ENCODE measurements around the gene AFG1L. TPM values are rescaled to one million over a fixed set of nuclear protein-coding genes. Genes with fewer than 3 reads are reported as not detected.

Gene AFG1L
- total and polyA plus RNA-seq, 7 experiments from 2014 or later: 3.5 to 9.2 (median 6.5) TPM

DNA sequence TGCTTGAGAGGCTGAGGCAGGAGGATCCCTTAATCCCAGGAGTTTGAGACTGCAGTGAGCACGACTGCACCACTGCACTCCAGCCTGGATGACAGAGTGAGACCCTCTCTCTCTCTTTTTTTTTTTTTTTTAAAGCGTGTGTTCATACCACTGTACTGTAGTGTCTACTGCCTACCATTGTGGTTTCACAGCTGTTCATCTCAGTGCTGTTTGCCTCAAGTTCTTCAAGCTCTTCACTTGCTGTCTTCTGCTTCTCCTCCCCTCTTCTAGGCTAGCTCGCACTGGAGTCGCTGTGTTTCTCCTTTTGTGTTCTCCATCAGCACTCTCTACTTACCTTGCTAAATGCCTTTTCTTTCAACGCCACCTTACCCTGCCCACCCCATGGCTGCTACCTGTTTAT, 273.2 kb downstream of the AFG1L start:
- POLR2A ChIA-PET: interaction anchor here (1.5 kb wide), 1 partner anchor 8 kb away, joined by 4 read pairs; no protein-coding TSS in a partner anchor
- peak overlapping the region in 1 of 9 donors; percentile 28 for H3K27ac Mint-ChIP-seq
- no peak for ATAC-seq
- Histone ChIP-seq H3K36me3 (ENCODE audit: control insufficient read depth in 2 of 3, insufficient read depth in 3 of 3, low read length in 3 of 3) (peaks cover 0 to 13% (median 4%) of the 10 kb centered on the region in 3 experiments), H3K4me3 (ENCODE audit: low read length) (no peak overlapping the region), H3K27me3 (ENCODE audit: control insufficient read depth in 2 of 2, insufficient read depth in 2 of 2, low read length in 2 of 2) (no peaks in the 10 kb centered on the region), H3K4me1 (ENCODE audit: control insufficient read depth in 2 of 2, insufficient read depth in 2 of 2, low read length in 2 of 2) (peaks cover 25 to 29% of the 10 kb centered on the region in 2 donors), H3K9me3 (ENCODE audit: control insufficient read depth in 2 of 3, low read length in 3 of 3) (no peaks in the 10 kb centered on the region), H3K27ac (ENCODE audit: low read depth, low read length) (no peak overlapping the region)
- peaks cover 36 to 78% (median 65%) of the 10 kb centered on the region in 7 donors for H3K4me1 Mint-ChIP-seq
- peaks cover 0 to 25% (median 0%) of the 10 kb centered on the region in 5 donors for H3K27me3 Mint-ChIP-seq
- DNase-seq: no peak
- H3K36me3 Mint-ChIP-seq: peaks cover 4 to 37% (median 21%) of the 10 kb centered on the region in 5 donors
- intact Hi-C loops (cut with micrococcal nuclease): no loop called here
- CTCF ChIA-PET: interaction anchor here (0.6 kb wide), 1 partner anchor 214 kb away, joined by 3 read pairs; no protein-coding TSS in a partner anchor
- peak overlapping the region in 2 of 10 donors; percentile 19 to 49 for H3K4me3 Mint-ChIP-seq
- H3K9me3 Mint-ChIP-seq: no peaks in the 10 kb centered on the region

- H3K4me1 Mint-ChIP-seq: peaks cover 34 to 73% (median 61%) of the 10 kb centered on the region in 7 donors
- no peak for ATAC-seq
- no peaks in the 10 kb centered on the region for H3K9me3 Mint-ChIP-seq
- H3K27ac Mint-ChIP-seq: no peak overlapping the region
- Histone ChIP-seq H3K4me3 (ENCODE audit: low read length) (no peak overlapping the region), H3K4me1 (ENCODE audit: control insufficient read depth in 2 of 2, insufficient read depth in 2 of 2, low read length in 2 of 2) (peaks cover 25 to 29% of the 10 kb centered on the region in 2 donors), H3K9me3 (ENCODE audit: control insufficient read depth in 2 of 3, low read length in 3 of 3) (no peaks in the 10 kb centered on the region), H3K27ac (ENCODE audit: low read depth, low read length) (no peak overlapping the region), H3K27me3 (ENCODE audit: control insufficient read depth in 2 of 2, insufficient read depth in 2 of 2, low read length in 2 of 2) (no peaks in the 10 kb centered on the region), H3K36me3 (ENCODE audit: control insufficient read depth in 2 of 3, insufficient read depth in 3 of 3, low read length in 3 of 3) (peaks cover 0 to 13% (median 4%) of the 10 kb centered on the region in 3 experiments)
- peaks cover 4 to 37% (median 21%) of the 10 kb centered on the region in 5 donors for H3K36me3 Mint-ChIP-seq
- ChIA-PET POLR2A (interaction anchor here (1.5 kb wide), 1 partner anchor 9 kb away, joined by 4 read pairs; no protein-coding TSS in a partner anchor), CTCF (no interaction called here)
- no peak for DNase-seq
- H3K27me3 Mint-ChIP-seq: peaks cover 0 to 23% (median 0%) of the 10 kb centered on the region in 5 donors
- intact Hi-C loops (cut with micrococcal nuclease): no loop called here
- peak overlapping the region in 2 of 10 donors; percentile 19 to 49 for H3K4me3 Mint-ChIP-seq
These were observed 273.9 kb downstream of the AFG1L start for GRCh38 chr6:108568551-108569305.

DNA sequence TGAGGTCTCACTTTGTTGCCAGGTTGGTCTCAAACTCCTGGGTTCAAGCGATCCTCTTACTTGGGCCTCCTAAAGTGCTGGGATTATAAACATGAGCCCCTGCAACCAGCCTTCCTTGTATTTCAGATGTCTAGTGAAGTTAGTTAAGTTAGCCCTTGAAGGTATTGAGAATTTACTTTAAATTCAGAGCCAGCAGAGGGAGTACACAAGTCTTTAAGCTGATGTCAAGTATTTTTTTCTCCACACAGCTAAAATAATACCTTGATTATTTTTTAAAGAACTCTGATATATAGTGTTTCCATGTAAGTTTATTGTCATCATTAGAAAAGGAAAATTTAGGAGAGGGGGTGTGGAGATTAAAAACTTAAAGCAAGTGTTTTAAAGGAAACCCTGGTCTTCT, 275.7 kb downstream of the AFG1L start:
- Histone ChIP-seq H3K4me1 (ENCODE audit: control insufficient read depth in 2 of 2, insufficient read depth in 2 of 2, low read length in 2 of 2) (peaks cover 18 to 22% of the 10 kb centered on the region in 2 donors), H3K9me3 (ENCODE audit: control insufficient read depth in 2 of 3, low read length in 3 of 3) (no peaks in the 10 kb centered on the region), H3K4me3 (ENCODE audit: low read length) (no peak overlapping the region), H3K27me3 (ENCODE audit: control insufficient read depth in 2 of 2, insufficient read depth in 2 of 2, low read length in 2 of 2) (no peaks in the 10 kb centered on the region), H3K36me3 (ENCODE audit: control insufficient read depth in 2 of 3, insufficient read depth in 3 of 3, low read length in 3 of 3) (peaks cover 0 to 13% (median 4%) of the 10 kb centered on the region in 3 experiments), H3K27ac (ENCODE audit: low read depth, low read length) (no peak overlapping the region)
- ATAC-seq (no peak), DNase-seq (no peak)
- intact Hi-C loops (cut with micrococcal nuclease): no loop called here
- H3K36me3 Mint-ChIP-seq: peaks cover 4 to 37% (median 24%) of the 10 kb centered on the region in 5 donors
- H3K27me3 Mint-ChIP-seq: peaks cover 0 to 18% (median 0%) of the 10 kb centered on the region in 5 donors
- POLR2A ChIA-PET: interaction anchor here (0.6 to 1.6 kb wide), 2 partner anchors 11 to 28 kb away, joined by 4 to 5 read pairs; no protein-coding TSS in a partner anchor
- no peak overlapping the region for H3K4me3 Mint-ChIP-seq
- no peaks in the 10 kb centered on the region for H3K9me3 Mint-ChIP-seq
- peaks cover 24 to 71% (median 60%) of the 10 kb centered on the region in 7 donors for H3K4me1 Mint-ChIP-seq
- H3K27ac Mint-ChIP-seq: no peak overlapping the region
- CTCF ChIA-PET: interaction anchor here (0.7 kb wide), 1 partner anchor 28 kb away, joined by 3 read pairs; no protein-coding TSS in a partner anchor

GRCh38 chr6:108574457-108575141, 279.7 kb downstream of the AFG1L start:
- Mint-ChIP-seq H3K36me3 (peaks cover 0 to 34% (median 12%) of the 10 kb centered on the region in 5 donors), H3K4me3 (peak overlapping the region in 2 of 10 donors; percentile 42 to 65), H3K4me1 (peaks cover 16 to 76% (median 67%) of the 10 kb centered on the region in 7 donors), H3K27me3 (peaks cover 0 to 6% (median 0%) of the 10 kb centered on the region in 5 donors), H3K9me3 (no peaks in the 10 kb centered on the region), H3K27ac (peak overlapping the region in 3 of 9 donors; percentile 28 to 67 (median 62))
- no peak overlapping the region for H3K27ac ChIP-seq (ENCODE audit: low read depth, low read length)
- no peak for DNase-seq
- no peaks in the 10 kb centered on the region for H3K9me3 ChIP-seq (ENCODE audit: control insufficient read depth in 2 of 3, low read length in 3 of 3)
- no peak overlapping the region for H3K4me3 ChIP-seq (ENCODE audit: low read length)
- H3K27me3 ChIP-seq (ENCODE audit: control insufficient read depth in 2 of 2, insufficient read depth in 2 of 2, low read length in 2 of 2): no peaks in the 10 kb centered on the region
- ATAC-seq: no peak
- intact Hi-C loops (cut with micrococcal nuclease): loop anchor here (1.0 to 5.0 kb wide), 3 partner anchors 8 to 43 kb away; no protein-coding TSS in a partner anchor
- ChIA-PET POLR2A (interaction anchor here (1.4 kb wide), 1 partner anchor 14 kb away, joined by 5 read pairs; no protein-coding TSS in a partner anchor), CTCF (no interaction called here)
- peaks cover 0 to 11% (median under 1%) of the 10 kb centered on the region in 3 experiments for H3K36me3 ChIP-seq (ENCODE audit: control insufficient read depth in 2 of 3, insufficient read depth in 3 of 3, low read length in 3 of 3)
- peaks cover 12 to 24% of the 10 kb centered on the region in 2 donors for H3K4me1 ChIP-seq (ENCODE audit: control insufficient read depth in 2 of 2, insufficient read depth in 2 of 2, low read length in 2 of 2)

Other genes with a start within 250 kb of the AFG1L start
- gene OSTM1, start 220.3 kb upstream of the AFG1L start, total RNA-seq: 10 to 100 TPM; 25.0 to 48.9 (median 36.7) TPM
- 10 to 100 TPM; 26.0 to 30.9 TPM for gene OSTM1, start 220.3 kb upstream of the AFG1L start, polyA plus RNA-seq
- gene NR2E1, start 129.0 kb upstream of the AFG1L start, total RNA-seq: not detected
- gene NR2E1, start 129.0 kb upstream of the AFG1L start, polyA plus RNA-seq: not detected
- gene SNX3, start 34.0 kb upstream of the AFG1L start, total RNA-seq: 10 to 100 TPM; 42.5 to 87.4 (median 65.8) TPM
- 100 to 1,000 TPM; 169 to 216 TPM for gene SNX3, start 34.0 kb upstream of the AFG1L start, polyA plus RNA-seq

Data from naive thymus-derived CD4-positive, alpha-beta T cell (primary cell).